ACC112 (cell line): Measurements from ENCODE around the gene PFKP.

Source experiments
- H2AFZ ChIP-seq: fragments of 200-600 bp; sonication (generic); one replicate; pipeline ENCODE4 v1.6.0; 2017; ENCODE audit warnings: antibody characterized with exemption, low read length; ENCODE audit not compliant: unreplicated experiment
- H3K27ac ChIP-seq: fragments of 200-600 bp; sonication (generic); 2 replicates; pipeline ENCODE4 v1.5.1; 2014; ENCODE audit warnings: low read depth, mild to moderate bottlenecking, antibody characterized with exemption, low read length, moderate library complexity
- H3K27me3 ChIP-seq: fragments of 200-600 bp; sonication (generic); 2 replicates; pipeline ENCODE4 v1.6.1; 2014; ENCODE audit warnings: mild to moderate bottlenecking, antibody characterized with exemption, low read length, moderate library complexity, mixed read lengths; ENCODE audit not compliant: insufficient read depth
- H3K36me3 ChIP-seq: fragments of 200-600 bp; sonication (generic); 2 replicates; pipeline ENCODE4 v1.6.1; 2016; ENCODE audit warnings: mild to moderate bottlenecking, antibody characterized with exemption, low read length, moderate library complexity, mixed read lengths; ENCODE audit not compliant: insufficient read depth
- H3K4me1 ChIP-seq: fragments of 200-600 bp; sonication (generic); one replicate; pipeline ENCODE4 v1.6.1; 2016; ENCODE audit warnings: low read length, mixed read lengths; ENCODE audit not compliant: insufficient read depth, unreplicated experiment, control insufficient read depth
- H3K4me3 ChIP-seq: fragments of 200-600 bp; sonication (generic); 2 replicates; pipeline ENCODE4 v1.5.1; 2014; ENCODE audit warnings: mild to moderate bottlenecking, low read depth, low read length
- H3K79me2 ChIP-seq: fragments of 200-600 bp; sonication (generic); one replicate; pipeline ENCODE4 v1.6.0; 2016; ENCODE audit warnings: low read length; ENCODE audit not compliant: control insufficient read depth, unreplicated experiment, insufficient read depth

Gene PFKP

DNA sequence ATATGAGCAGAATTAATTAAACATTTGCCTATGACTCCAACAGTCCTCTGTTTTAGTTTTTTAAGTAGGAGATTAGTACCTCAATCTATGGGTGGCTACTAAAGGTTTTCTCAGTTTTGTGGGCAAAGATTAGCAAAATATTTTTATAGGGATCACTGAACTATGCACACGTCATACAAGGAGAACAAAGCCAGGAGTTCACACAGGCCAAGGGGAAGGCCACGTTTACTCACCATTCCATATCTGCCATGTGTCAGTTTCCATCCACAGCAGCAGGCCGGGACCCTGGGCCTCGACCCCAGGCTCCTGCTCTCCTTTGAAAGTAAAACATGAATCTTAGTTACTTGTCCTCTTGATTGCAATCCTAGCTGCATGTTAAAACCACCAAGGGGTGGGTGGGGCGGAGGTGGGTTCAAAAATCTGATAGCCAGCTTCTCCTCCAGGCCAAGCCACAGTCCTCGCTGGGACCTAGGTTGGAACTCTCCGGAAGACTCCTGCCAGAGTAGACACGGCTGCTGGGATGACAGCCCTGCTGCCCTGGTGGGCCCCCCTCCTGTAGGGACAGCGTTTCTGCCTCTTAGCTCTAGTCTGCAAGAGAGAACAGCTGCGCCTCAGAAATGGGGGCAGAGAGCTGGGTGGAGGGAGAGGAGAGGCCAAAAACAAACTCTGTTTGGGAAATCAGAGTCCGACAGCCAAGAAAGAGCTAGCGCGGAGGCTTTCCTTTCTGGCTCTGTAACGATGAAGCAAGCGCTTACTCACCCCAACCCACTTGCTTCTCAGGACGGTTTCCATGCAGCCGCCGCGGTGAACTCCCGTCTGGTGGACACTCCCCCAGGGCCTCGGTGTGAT lies 69.6 kb downstream of the PFKP start:
- Histone ChIP-seq H3K79me2 (no peaks in the 10 kb centered on the region), H3K36me3 (peaks cover 57% of the 10 kb centered on the region), H2AFZ (no peak overlapping the region), H3K27me3 (no peaks in the 10 kb centered on the region), H3K27ac (peak overlapping the region; percentile 46; the same call in 1 of the 2 replicates), H3K4me1 (peaks cover 5% of the 10 kb centered on the region), H3K4me3 (no peak overlapping the region)

- H3K36me3 ChIP-seq, result peaks cover 52% of the 10 kb centered on the region
- H3K79me2 ChIP-seq, result no peaks in the 10 kb centered on the region
- no peak overlapping the region for H2AFZ ChIP-seq
- no peaks in the 10 kb centered on the region for H3K4me1 ChIP-seq
- H3K27me3 ChIP-seq, result no peaks in the 10 kb centered on the region
- no peak overlapping the region for H3K4me3 ChIP-seq
- H3K27ac ChIP-seq, result no peak overlapping the region
These were observed 70.8 kb downstream of the PFKP start for GRCh38 chr10:3137958-3138726.

DNA sequence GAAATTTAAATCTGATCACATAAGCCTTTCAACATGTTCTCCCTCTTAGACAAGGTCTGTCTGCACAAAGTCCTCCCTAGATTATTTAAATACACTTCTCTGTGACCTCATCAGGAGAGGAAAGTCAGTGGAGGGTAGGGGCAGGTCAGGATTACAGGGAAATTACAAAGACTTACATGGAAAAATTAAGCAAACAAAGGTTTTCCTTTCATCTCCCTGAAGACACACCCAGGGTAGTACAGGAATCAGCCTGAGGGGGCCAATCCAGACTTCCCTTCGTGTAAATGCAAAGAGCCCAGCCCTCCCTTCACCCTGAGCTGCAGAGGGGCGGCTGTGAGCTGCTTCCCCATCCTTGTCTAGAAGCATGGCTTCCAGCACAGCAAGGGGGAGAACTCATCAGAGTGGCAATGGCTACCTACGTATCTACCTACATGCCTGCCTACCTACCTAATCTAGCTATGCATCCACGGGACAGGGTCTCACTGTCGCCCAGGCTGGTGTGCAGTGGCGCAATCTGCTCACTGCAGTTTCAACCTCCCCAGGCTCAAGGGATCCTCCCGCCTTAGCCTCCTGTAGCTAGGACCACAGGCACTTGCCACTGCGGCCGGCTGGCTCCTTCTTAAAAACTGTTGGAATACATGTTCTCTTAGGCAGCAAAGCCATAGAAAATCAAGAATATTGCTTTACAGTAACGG lies 72.0 kb downstream of the PFKP start:
- Histone ChIP-seq H3K4me1 (no peaks in the 10 kb centered on the region), H3K4me3 (no peak overlapping the region), H2AFZ (no peak overlapping the region), H3K36me3 (peaks cover 44% of the 10 kb centered on the region), H3K27ac (no peak overlapping the region), H3K27me3 (no peaks in the 10 kb centered on the region), H3K79me2 (no peaks in the 10 kb centered on the region)

DNA sequence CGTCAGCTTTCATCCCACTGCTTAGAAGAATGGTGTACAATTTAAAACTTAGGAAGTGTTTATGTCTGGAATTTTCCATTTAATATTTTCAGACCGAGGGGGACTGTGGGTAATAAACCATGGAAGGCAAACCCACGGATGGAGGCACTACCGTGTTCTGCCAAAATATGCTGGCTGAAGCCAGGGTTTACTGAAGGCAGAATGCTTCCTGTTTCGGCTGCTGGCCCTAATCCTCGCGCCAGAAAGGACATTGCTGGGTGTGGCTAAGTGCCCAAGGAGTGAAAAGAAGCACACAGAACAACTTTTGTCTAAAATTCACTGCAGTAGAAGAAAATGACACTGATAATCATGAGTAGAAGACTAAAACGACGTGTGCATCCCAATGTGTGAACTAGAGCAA lies 72.9 kb downstream of the PFKP start:
- no peak overlapping the region for H3K27ac ChIP-seq
- peaks cover 42% of the 10 kb centered on the region for H3K36me3 ChIP-seq
- H3K27me3 ChIP-seq, result no peaks in the 10 kb centered on the region
- no peaks in the 10 kb centered on the region for H3K4me1 ChIP-seq
- H3K79me2 ChIP-seq, result no peaks in the 10 kb centered on the region
- H3K4me3 ChIP-seq, result no peak overlapping the region
- no peak overlapping the region for H2AFZ ChIP-seq

DNA sequence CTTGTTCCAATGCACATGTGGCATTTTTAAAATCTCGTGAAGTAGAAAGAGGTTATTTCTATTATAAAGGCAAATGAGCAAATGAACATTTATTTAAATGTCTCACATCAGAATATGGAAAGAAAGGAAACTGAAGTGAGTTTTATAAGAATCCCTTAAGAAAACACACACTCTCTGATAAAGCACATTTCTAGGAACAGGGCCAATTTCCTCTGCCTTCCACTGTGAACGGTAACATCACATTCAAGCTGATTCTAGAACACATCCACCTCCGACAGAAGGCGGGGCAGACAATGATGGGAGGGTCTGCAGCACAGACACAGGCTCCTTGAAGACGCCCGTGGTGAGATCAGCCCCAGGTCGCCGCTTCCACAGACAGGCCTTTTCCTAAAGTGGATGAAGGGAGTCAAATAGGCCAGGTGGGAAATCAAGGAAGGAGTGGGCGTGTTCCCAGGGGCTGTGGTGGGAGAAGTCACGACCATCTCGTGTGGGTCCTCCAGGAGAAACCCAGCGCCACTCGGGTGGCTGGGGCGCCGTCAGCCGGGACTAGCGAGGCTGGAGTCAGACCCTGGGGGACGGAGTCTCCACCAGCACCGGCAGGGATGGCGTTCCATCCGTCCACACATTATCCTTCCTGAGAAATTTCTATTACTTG lies 74.1 kb downstream of the PFKP start:
- no peak overlapping the region for H3K4me3 ChIP-seq
- H3K36me3 ChIP-seq, result peaks cover 44% of the 10 kb centered on the region
- no peak overlapping the region for H3K27ac ChIP-seq

GRCh38 chr10:3142146-3142875 lies 75.0 kb downstream of the PFKP start:
- Histone ChIP-seq H3K4me3 (no peak overlapping the region), H3K36me3 (peaks cover 46% of the 10 kb centered on the region), H3K27ac (no peak overlapping the region), H3K4me1 (no peaks in the 10 kb centered on the region), H3K79me2 (no peaks in the 10 kb centered on the region), H3K27me3 (no peaks in the 10 kb centered on the region), H2AFZ (no peak overlapping the region)

More for the DNA sequence above, 74.1 kb downstream of the PFKP start:
- Histone ChIP-seq H3K79me2 (no peaks in the 10 kb centered on the region), H3K4me1 (no peaks in the 10 kb centered on the region), H2AFZ (no peak overlapping the region), H3K27me3 (no peaks in the 10 kb centered on the region)

GRCh38 chr10:3143366-3143765 lies 76.0 kb downstream of the PFKP start:
- H3K79me2 ChIP-seq, result no peaks in the 10 kb centered on the region
- H3K36me3 ChIP-seq, result peaks cover 44% of the 10 kb centered on the region
- no peak overlapping the region for H3K4me3 ChIP-seq
- H3K27ac ChIP-seq, result no peak overlapping the region
- no peaks in the 10 kb centered on the region for H3K4me1 ChIP-seq
- H3K27me3 ChIP-seq, result no peaks in the 10 kb centered on the region
- no peak overlapping the region for H2AFZ ChIP-seq

- Histone ChIP-seq H3K27ac (no peak overlapping the region), H3K79me2 (no peaks in the 10 kb centered on the region), H2AFZ (no peak overlapping the region), H3K36me3 (peaks cover 41% of the 10 kb centered on the region), H3K27me3 (no peaks in the 10 kb centered on the region), H3K4me3 (no peak overlapping the region), H3K4me1 (no peaks in the 10 kb centered on the region)
These were observed 76.6 kb downstream of the PFKP start for GRCh38 chr10:3143791-3144434.

- H3K4me3 ChIP-seq, result no peak overlapping the region
- no peak overlapping the region for H2AFZ ChIP-seq
- H3K36me3 ChIP-seq, result peaks cover 29% of the 10 kb centered on the region
These were observed 78.0 kb downstream of the PFKP start for GRCh38 chr10:3145366-3145765.

More at GRCh38 chr10:3145366-3145765, 78.0 kb downstream of the PFKP start:
- H3K4me1 ChIP-seq, result no peaks in the 10 kb centered on the region
- H3K27ac ChIP-seq, result no peak overlapping the region
- H3K79me2 ChIP-seq, result no peaks in the 10 kb centered on the region
- no peaks in the 10 kb centered on the region for H3K27me3 ChIP-seq
